Measurements from ENCODE around the gene PTPRN.

DNA sequence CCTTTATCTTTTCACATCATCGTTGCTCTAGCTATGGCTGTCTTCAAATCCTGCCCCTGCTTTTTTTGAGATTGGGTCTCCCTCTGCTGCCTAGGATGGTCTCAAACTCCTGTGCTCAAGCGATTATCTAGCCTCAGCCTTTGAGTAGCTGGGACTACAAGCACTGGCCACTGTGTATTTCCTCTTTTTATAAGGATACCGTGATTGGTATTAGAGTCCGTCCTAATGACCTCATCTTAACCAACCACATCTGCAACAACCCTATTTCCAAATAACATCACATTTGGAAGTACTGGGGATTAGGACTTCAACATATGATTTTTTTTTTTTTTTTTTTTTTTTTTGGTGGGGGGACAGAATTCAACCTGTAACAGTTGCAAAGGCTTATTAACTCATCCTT is 14.2 kb upstream of the PTPRN start:
- no peak for TF ChIP-seq BHLHE40 (IDR thresholded peaks at IDR 0.05; ENCODE audit: borderline replicate concordance)
- no peak for TF ChIP-seq SP1 (IDR thresholded peaks at IDR 0.05)
- no peak for TF ChIP-seq NFRKB (IDR thresholded peaks at IDR 0.05)
- no peak for TF ChIP-seq ARNT (IDR thresholded peaks at IDR 0.05)
- no peak for TF ChIP-seq SUZ12 (IDR thresholded peaks at IDR 0.05)
- TF ChIP-seq, protein P1, sequence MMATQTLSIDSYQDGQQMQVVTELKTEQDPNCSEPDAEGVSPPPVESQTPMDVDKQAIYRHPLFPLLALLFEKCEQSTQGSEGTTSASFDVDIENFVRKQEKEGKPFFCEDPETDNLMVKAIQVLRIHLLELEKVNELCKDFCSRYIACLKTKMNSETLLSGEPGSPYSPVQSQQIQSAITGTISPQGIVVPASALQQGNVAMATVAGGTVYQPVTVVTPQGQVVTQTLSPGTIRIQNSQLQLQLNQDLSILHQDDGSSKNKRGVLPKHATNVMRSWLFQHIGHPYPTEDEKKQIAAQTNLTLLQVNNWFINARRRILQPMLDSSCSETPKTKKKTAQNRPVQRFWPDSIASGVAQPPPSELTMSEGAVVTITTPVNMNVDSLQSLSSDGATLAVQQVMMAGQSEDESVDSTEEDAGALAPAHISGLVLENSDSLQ (IDR thresholded peaks at IDR 0.05), result no peak
- TF ChIP-seq FOXK2 (IDR thresholded peaks at IDR 0.05), result no peak
- no peak for TF ChIP-seq FOXM1 (IDR thresholded peaks at IDR 0.05; ENCODE audit: borderline replicate concordance)
- no peak for TF ChIP-seq ZNF384 (IDR thresholded peaks at IDR 0.05)
- no peak for TF ChIP-seq LEF1 (IDR thresholded peaks at IDR 0.05; ENCODE audit: borderline replicate concordance)
- no peak for TF ChIP-seq FOXA1 (IDR thresholded peaks at IDR 0.05)
- no peak for TF ChIP-seq HDGF (IDR thresholded peaks at IDR 0.05; ENCODE audit: borderline replicate concordance)

Measured in HEK293T (cell line).